DOHH2 (cell line): Measurements from ENCODE around the gene HMX1.

Experiments used
- H3F3A ChIP-seq: fragments of 200-600 bp; sonication (generic), shearing (Covaris generic); 2 replicates; pipeline ENCODE4 v1.6.0; 2016; ENCODE audit warnings: antibody characterized with exemption, mild to moderate bottlenecking; ENCODE audit not compliant: control insufficient read depth, insufficient read depth
- H3K27ac ChIP-seq: fragments of 200-600 bp; sonication (generic); 2 replicates; pipeline ENCODE4 v1.5.1; 2014; ENCODE audit warnings: low read depth, mild to moderate bottlenecking, low read length, moderate library complexity
- H3K27me3 ChIP-seq: fragments of 200-600 bp; sonication (generic); 2 replicates; pipeline ENCODE4 v1.6.1; 2014; ENCODE audit warnings: mild to moderate bottlenecking, low read length, mixed read lengths; ENCODE audit not compliant: control insufficient read depth
- H3K36me3 ChIP-seq: fragments of 200-600 bp; sonication (generic); 2 replicates; pipeline ENCODE4 v1.6.1; 2014; ENCODE audit warnings: mild to moderate bottlenecking, low read length, moderate library complexity, mixed read lengths; ENCODE audit not compliant: control insufficient read depth
- H3K4me1 ChIP-seq: fragments of 200-600 bp; sonication (generic); 2 replicates; pipeline ENCODE4 v1.6.1; 2014; ENCODE audit warnings: mild to moderate bottlenecking, low read length, mixed read lengths; ENCODE audit not compliant: control insufficient read depth
- H3K4me2 ChIP-seq: fragments of 200-600 bp; sonication (generic); 2 replicates; pipeline ENCODE4 v1.6.0; 2014; ENCODE audit warnings: mild to moderate bottlenecking, low read length, moderate library complexity
- H3K4me3 ChIP-seq: fragments of 200-600 bp; sonication (generic); 2 replicates; pipeline ENCODE4 v1.5.1; 2014; ENCODE audit warnings: mild to moderate bottlenecking, low read length, mixed read lengths
- H3K79me2 ChIP-seq: fragments of 200-600 bp; sonication (generic); 2 replicates; pipeline ENCODE4 v1.6.1; 2014; ENCODE audit warnings: mild to moderate bottlenecking, low read length, mixed read lengths; ENCODE audit not compliant: control insufficient read depth
- H3K9me2 ChIP-seq: fragments of 200-600 bp; sonication (generic); replicated peaks from 2 replicates; pipeline ENCODE4 v1.6.1; 2014; ENCODE audit warnings: mild to moderate bottlenecking, low read length, mixed read lengths; ENCODE audit not compliant: control insufficient read depth
- H3K9me3 ChIP-seq: fragments of 200-600 bp; sonication (generic); 2 replicates; pipeline ENCODE4 v1.6.1; 2014; ENCODE audit warnings: antibody characterized with exemption, low read length, mixed read lengths; ENCODE audit not compliant: control insufficient read depth, insufficient read depth
- H4K20me1 ChIP-seq: fragments of 200-600 bp; sonication (generic); 2 replicates; pipeline ENCODE4 v1.6.0; 2014; ENCODE audit warnings: low read depth, mild to moderate bottlenecking, antibody characterized with exemption, low read length, moderate library complexity; ENCODE audit not compliant: control insufficient read depth, insufficient read depth
- EZH2phosphoT487 ChIP-seq: fragments of 200-600 bp; sonication (generic); IDR thresholded peaks from 2 replicates; pipeline ENCODE4 v1.6.1; 2017; ENCODE audit warnings: borderline replicate concordance, mild to moderate bottlenecking, antibody characterized with exemption, low read length, moderate library complexity, mixed read lengths
- TF ChIP-seq, protein P1 (sequence below): fragments of 200-600 bp; sonication (generic); IDR thresholded peaks from one replicate; pipeline ENCODE4 v1.5.1; 2014; ENCODE audit warnings: antibody characterized with exemption, mild to moderate bottlenecking, low read depth, low read length; ENCODE audit not compliant: poor library complexity, severe bottlenecking

HMX1 gene

DNA sequence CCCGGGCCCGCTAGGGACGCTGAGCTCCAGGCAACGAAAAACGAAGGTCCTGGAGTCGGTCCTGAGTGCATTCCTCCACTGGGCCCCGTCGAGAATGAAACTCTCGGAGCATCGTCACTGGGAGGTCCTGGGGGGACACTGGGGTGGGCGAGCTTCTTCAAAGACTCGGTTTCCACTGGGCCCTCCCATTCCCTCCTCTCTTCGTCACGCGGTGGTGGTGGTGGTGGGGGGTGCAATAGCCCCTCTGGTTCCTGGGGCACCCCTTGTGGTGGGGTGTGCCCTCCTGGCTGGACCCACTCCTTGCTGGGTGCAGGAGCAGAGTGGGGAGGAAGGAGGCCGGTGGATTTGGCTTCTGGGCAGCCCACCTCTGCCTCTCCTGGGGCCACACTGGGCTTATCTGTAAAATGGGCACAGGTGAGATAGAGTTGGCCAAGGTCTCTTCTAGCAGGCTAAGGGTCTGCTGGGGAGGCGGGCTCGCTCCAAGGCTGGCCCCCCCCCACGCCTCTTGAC lies 12.9 kb downstream of the HMX1 start:
- no peaks in the 10 kb centered on the region for H3K36me3 ChIP-seq
- no peaks in the 10 kb centered on the region for H3K79me2 ChIP-seq
- H4K20me1 ChIP-seq = no peaks in the 10 kb centered on the region
- TF ChIP-seq EZH2phosphoT487 = no peak
- TF ChIP-seq, protein P1, sequence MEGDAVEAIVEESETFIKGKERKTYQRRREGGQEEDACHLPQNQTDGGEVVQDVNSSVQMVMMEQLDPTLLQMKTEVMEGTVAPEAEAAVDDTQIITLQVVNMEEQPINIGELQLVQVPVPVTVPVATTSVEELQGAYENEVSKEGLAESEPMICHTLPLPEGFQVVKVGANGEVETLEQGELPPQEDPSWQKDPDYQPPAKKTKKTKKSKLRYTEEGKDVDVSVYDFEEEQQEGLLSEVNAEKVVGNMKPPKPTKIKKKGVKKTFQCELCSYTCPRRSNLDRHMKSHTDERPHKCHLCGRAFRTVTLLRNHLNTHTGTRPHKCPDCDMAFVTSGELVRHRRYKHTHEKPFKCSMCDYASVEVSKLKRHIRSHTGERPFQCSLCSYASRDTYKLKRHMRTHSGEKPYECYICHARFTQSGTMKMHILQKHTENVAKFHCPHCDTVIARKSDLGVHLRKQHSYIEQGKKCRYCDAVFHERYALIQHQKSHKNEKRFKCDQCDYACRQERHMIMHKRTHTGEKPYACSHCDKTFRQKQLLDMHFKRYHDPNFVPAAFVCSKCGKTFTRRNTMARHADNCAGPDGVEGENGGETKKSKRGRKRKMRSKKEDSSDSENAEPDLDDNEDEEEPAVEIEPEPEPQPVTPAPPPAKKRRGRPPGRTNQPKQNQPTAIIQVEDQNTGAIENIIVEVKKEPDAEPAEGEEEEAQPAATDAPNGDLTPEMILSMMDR = no peak
- H3K27ac ChIP-seq = no peak overlapping the region
- H3K9me3 ChIP-seq = peaks cover 10% of the 10 kb centered on the region; the same call in 1 of the 2 replicates
- H3K4me2 ChIP-seq = no peak overlapping the region
- no peaks in the 10 kb centered on the region for H3F3A ChIP-seq
- peaks cover 14% of the 10 kb centered on the region for H3K27me3 ChIP-seq
- H3K4me1 ChIP-seq = no peaks in the 10 kb centered on the region
- no peak overlapping the region for H3K4me3 ChIP-seq
- no peaks in the 10 kb centered on the region for H3K9me2 ChIP-seq

- TF ChIP-seq, protein P1 = no peak
- no peak for TF ChIP-seq EZH2phosphoT487
- Histone ChIP-seq H3K4me3 (no peak overlapping the region), H3K4me2 (no peak overlapping the region), H3K27me3 (peaks cover 14% of the 10 kb centered on the region), H3K27ac (no peak overlapping the region), H3K36me3 (no peaks in the 10 kb centered on the region), H3K4me1 (no peaks in the 10 kb centered on the region), H4K20me1 (no peaks in the 10 kb centered on the region), H3K9me2 (no peaks in the 10 kb centered on the region), H3K9me3 (peaks cover 10% of the 10 kb centered on the region; the same call in 1 of the 2 replicates), H3F3A (no peaks in the 10 kb centered on the region), H3K79me2 (no peaks in the 10 kb centered on the region)
These were observed 13.6 kb downstream of the HMX1 start for GRCh38 chr4:8857766-8858700.

DNA sequence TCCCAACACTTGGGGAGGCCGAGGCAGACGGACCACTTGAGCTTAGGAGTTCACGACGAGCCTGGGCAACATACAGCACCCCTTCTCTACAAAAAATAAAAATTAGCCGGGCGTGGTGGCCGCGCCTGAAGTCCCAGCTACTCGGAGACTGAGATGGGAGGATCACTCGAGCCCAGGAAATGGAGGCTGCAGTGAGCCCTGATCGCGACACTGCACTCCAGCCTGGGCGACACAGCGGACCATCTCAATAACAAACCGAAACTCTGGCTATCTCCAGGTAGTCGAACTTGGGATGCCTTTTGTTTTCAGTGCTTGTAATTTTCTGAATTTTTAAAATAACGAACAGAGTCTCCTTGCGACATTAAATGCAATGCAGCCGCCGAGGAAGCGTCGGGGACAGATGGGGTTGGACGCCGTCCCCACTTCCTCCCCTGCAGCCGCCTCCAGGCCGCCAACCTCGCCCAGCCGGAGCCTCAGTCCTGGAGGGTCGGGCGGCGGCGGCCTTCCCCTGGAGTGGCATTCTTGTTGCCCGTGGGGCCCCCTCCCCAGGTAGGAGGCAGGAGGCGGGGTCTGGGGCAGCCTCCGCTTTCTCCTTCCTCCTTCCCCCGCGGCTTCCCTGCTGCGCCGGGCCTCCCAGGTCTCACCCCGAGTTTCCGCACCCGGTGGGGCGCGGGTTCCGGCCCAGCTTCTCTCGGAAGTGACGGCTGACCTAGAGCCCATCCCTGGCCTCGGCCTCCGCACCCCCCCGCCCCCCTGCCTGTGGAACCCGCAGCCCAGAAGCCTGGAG lies 14.6 kb downstream of the HMX1 start:
- Histone ChIP-seq H3K27me3 (peaks cover 14% of the 10 kb centered on the region), H3K4me2 (no peak overlapping the region), H3K36me3 (no peaks in the 10 kb centered on the region)

More for the DNA sequence above, 14.6 kb downstream of the HMX1 start:
- Histone ChIP-seq H3K27ac (no peak overlapping the region), H3K79me2 (no peaks in the 10 kb centered on the region), H3K9me3 (peaks cover 10% of the 10 kb centered on the region; the same call in 1 of the 2 replicates), H3K4me1 (no peaks in the 10 kb centered on the region), H3K9me2 (no peaks in the 10 kb centered on the region), H4K20me1 (no peaks in the 10 kb centered on the region), H3F3A (no peaks in the 10 kb centered on the region), H3K4me3 (no peak overlapping the region)
- TF ChIP-seq, protein P1 = no peak
- TF ChIP-seq EZH2phosphoT487 = no peak
